Gastroesophageal sphincter (tissue), 3 donors: ENCODE data around the gene SIPA1L3.

Experiments used
- CTCF ChIP-seq, 4 experiments: fragments of 200-600 bp in 2 of 4; fragments of 450-650 bp in 2 of 4; sonication (generic) in 1 of 4; IDR thresholded peaks; one replicate each; pipeline ENCODE4 v1.5.1; 2017 to 2019; ENCODE audit warnings: antibody characterized with exemption in 4 of 4, mild to moderate bottlenecking in 2 of 4, moderate library complexity in 2 of 4
- POLR2A ChIP-seq, 2 donors: fragments of 450-650 bp; IDR thresholded peaks; one replicate each; pipeline ENCODE4 v1.6.1; 2017; ENCODE audit warnings: antibody characterized with exemption in 2 of 2, mild to moderate bottlenecking in 2 of 2, moderate library complexity in 1 of 2
- POLR2AphosphoS5 ChIP-seq: sonication (generic); formaldehyde crosslinking; IDR thresholded peaks from one replicate; pipeline ENCODE4 v1.6.1; 2017; ENCODE audit warnings: antibody characterized with exemption

- TF ChIP-seq CTCF (IDR thresholded peaks at IDR 0.05) = no peak
- no peak for TF ChIP-seq POLR2A (IDR thresholded peaks at IDR 0.05)
- no peak for TF ChIP-seq POLR2AphosphoS5
Measured at GRCh38 chr19:38056646-38057045, 149.6 kb downstream of the SIPA1L3 start.
